ENCODE measurements around the gene BLVRB.

GRCh38 chr19:40499320-40499719 is 33.8 kb upstream of the BLVRB start:
- TF ChIP-seq REST (IDR thresholded peaks at IDR 0.05; ENCODE audit: low read depth) (no peak), CEBPB (IDR thresholded peaks at IDR 0.05) (no peak), TAF1 (IDR thresholded peaks at IDR 0.05; ENCODE audit: low read depth) (no peak), MAX (IDR thresholded peaks at IDR 0.05) (no peak), YY1 (IDR thresholded peaks at IDR 0.05; ENCODE audit: low read depth) (no peak), RAD21 (IDR thresholded peaks at IDR 0.05; ENCODE audit: low read depth) (no peak), TEAD4 (IDR thresholded peaks at IDR 0.05) (no peak), CREB1 (IDR thresholded peaks at IDR 0.05; ENCODE audit: low read depth) (no peak), EP300 (IDR thresholded peaks at IDR 0.05; ENCODE audit: borderline replicate concordance) (no peak), FOXM1 (IDR thresholded peaks at IDR 0.05; ENCODE audit: borderline replicate concordance, low read depth) (no peak), EGR1 (IDR thresholded peaks at IDR 0.05) (no peak), NFIC (IDR thresholded peaks at IDR 0.05) (no peak), USF1 (IDR thresholded peaks at IDR 0.05) (no peak)

All from Ishikawa (cell line).